Stimulated activated naive B cell treated with anti-CD40 and anti-IgM and Interleukin-4, amounts not matched to agents 10 μg/mL and 1 μg/mL and 100 μg/mL, for 72 hours (primary cell): ENCODE data around the gene SPRED3.
"Not testable (repeated sequence)": the region's sequence is repeated elsewhere in the genome, so short reads cannot be mapped to it uniquely, and the experiment has no call there.

Source experiments
- ATAC-seq, 2 donors: fragments of 150-1000 bp; cut with Tn5 transposase; replicated peaks; 2 replicates each; pipeline ENCODE4 v1.10.0; 2021; ENCODE audit warnings: moderate library complexity in 1 of 2
- DNase-seq: peaks from one replicate; pipeline ENCODE4 v3.0.0; 2021
- H3K27ac Mint-ChIP-seq: one replicate; pipeline ENCODE4 v1.8.0; 2022; ENCODE audit warnings: mild to moderate bottlenecking, mixed read lengths
- H3K27me3 Mint-ChIP-seq, 2 donors: one replicate each; pipeline ENCODE4 v1.8.0; 2022; ENCODE audit warnings: mixed read lengths in 2 of 2
- H3K36me3 Mint-ChIP-seq, 2 donors: one replicate each; pipeline ENCODE4 v1.8.0; 2022; ENCODE audit warnings: mixed read lengths in 2 of 2, mild to moderate bottlenecking in 1 of 2
- H3K4me1 Mint-ChIP-seq, 2 donors: one replicate each; pipeline ENCODE4 v1.8.0; 2022; ENCODE audit warnings: mixed read lengths in 2 of 2, mild to moderate bottlenecking in 1 of 2
- H3K4me3 Mint-ChIP-seq, 2 donors: one replicate each; pipeline ENCODE4 v1.8.0; 2022; ENCODE audit warnings: mild to moderate bottlenecking in 2 of 2, mixed read lengths in 2 of 2, moderate library complexity in 1 of 2
- H3K9me3 Mint-ChIP-seq, 2 donors: one replicate each; pipeline ENCODE4 v1.8.0; 2022; ENCODE audit warnings: mixed read lengths in 2 of 2, mild to moderate bottlenecking in 1 of 2

The SPRED3 gene

DNA sequence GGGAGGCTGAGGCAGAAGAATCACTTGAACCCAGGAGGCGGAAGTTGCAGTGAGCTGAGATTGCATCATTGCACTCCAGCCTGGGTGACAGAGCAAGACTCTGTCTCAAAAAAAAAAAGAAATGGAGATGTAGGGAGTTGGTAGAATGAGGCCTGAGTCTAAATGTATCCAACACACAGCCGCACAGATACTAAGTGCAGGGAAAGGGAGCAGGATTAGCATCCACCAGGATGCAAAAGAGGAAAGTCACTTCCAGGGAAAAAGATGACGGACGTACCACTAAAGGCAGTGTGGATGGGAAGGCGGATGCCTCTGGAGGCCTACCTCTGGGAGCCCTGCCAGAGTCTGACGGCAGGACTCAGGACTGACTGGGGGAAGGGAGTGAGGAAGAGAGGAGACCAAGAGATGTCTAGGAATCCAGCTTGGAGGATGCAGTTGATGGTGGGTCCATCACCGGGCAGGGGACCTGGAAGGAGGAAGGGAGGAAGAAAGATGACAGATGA lies 21.2 kb downstream of the SPRED3 start:
- Mint-ChIP-seq H3K27ac (no peak overlapping the region), H3K9me3 (no peaks in the 10 kb centered on the region), H3K27me3 (no peaks in the 10 kb centered on the region), H3K4me3 (no peak overlapping the region), H3K36me3 (peaks cover 13 to 19% of the 10 kb centered on the region in 2 donors), H3K4me1 (peaks cover 0 to 9% of the 10 kb centered on the region in 2 donors)
- DNase-seq, result no peak
- no peak for ATAC-seq

DNA sequence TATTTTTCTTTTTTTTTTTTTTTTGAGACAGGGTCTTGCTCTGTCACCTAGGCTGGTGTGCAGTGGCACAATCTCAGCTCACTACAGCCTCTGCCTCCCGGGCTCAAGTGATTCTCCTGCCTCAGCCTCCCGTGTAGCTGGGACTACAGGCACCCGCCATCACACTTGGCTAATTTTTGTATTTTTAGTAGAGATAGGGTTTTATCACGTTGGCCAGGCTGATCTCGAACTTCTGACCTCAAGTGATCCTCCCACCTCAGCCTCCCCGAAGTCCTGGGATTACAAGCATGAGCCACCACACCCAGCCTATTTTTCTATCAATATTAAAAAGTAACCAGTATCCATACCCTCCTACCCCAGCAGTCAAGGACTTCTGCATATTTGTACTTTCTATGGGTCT lies 21.9 kb downstream of the SPRED3 start:
- not testable (repeated sequence) for H3K27me3 Mint-ChIP-seq, H3K4me1 Mint-ChIP-seq, DNase-seq, H3K27ac Mint-ChIP-seq, ATAC-seq, H3K9me3 Mint-ChIP-seq, H3K4me3 Mint-ChIP-seq
- peaks cover 8 to 16% of the 10 kb centered on the region in 2 donors for H3K36me3 Mint-ChIP-seq

DNA sequence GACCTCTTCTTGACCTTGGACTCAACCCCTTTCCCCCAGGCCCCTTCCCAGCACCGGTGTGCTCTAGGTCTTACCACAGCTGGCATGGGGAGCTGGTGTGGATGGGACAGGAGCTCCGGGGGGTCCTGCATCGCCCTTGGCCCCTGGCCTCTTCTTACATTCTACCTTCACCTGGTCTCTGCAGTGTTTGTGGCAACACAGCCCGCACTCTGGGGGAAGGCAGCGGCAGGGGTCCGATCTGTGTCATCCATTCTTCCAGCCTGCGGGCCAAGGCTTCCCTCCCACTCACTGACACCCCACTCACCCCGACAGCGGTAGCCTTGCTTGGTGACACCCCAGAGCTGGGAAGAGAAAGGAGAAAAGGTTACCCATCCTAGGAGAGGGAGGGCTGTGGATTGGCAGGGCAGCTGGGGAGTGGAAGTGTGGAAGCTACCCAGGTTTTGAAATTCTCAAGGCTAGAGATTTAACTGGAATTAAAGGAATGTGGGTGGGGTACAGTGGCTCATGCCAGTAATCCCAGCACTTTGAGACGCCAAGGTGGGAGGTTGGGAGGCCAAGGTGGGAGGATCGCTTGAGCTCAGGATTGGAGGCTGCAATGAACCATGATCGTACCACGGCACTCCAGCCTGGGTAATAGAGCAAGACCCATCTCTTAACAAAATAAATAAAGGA lies 22.7 kb downstream of the SPRED3 start:
- Mint-ChIP-seq H3K4me1 (no peaks in the 10 kb centered on the region), H3K27me3 (no peaks in the 10 kb centered on the region), H3K27ac (no peak overlapping the region), H3K4me3 (no peak overlapping the region), H3K36me3 (peaks cover 7 to 14% of the 10 kb centered on the region in 2 donors), H3K9me3 (no peaks in the 10 kb centered on the region)
- no peak for DNase-seq
- no peak for ATAC-seq

DNA sequence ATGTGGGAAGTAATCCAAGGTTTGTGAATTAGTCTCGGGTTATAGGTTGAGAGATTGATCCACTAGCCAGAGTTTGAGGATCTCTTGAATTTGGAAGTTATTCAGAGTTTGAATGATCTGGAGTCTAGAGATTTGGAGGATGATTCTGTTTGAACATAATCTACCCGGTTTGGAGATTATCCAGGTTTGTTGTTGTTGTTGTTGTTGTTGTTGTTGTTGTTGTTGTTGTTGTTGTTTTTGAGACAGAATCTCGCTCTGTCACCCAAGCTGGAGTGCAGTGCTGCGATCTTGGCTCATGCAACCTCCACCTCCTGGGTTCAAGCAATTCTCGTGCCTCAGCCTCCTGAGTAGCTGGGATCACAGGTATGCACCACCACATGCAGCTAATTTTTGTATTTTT lies 23.4 kb downstream of the SPRED3 start:
- peaks cover 7 to 13% of the 10 kb centered on the region in 2 donors for H3K36me3 Mint-ChIP-seq
- H3K27ac Mint-ChIP-seq, DNase-seq, ATAC-seq, H3K4me1 Mint-ChIP-seq, H3K4me3 Mint-ChIP-seq, H3K27me3 Mint-ChIP-seq, H3K9me3 Mint-ChIP-seq: not testable (repeated sequence)

DNA sequence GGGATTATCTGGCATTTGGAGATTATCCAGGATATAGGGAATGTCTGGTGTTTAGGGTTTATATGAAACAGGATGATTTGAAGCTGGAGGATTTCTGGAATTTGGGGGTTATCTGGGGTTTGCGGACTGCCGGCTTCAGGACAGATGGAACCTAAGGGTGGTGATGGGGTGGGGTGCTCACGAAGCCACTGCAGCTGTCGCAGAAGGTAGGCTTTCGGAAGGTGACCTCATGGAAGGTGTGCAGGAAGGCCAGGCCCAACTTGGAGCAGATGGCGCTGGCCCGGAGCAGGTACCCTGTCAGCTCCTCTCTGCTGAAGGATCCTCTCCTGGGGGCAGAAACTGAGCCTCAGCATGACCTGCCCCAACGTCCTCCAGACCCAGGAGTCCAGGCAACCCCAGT lies 24.0 kb downstream of the SPRED3 start:
- Mint-ChIP-seq H3K36me3 (peaks cover 7 to 8% of the 10 kb centered on the region in 2 donors), H3K27ac (no peak overlapping the region), H3K4me3 (no peak overlapping the region), H3K9me3 (no peaks in the 10 kb centered on the region), H3K27me3 (no peaks in the 10 kb centered on the region), H3K4me1 (peaks cover 6 to 11% of the 10 kb centered on the region in 2 donors)
- ATAC-seq, result no peak
- no peak for DNase-seq

DNA sequence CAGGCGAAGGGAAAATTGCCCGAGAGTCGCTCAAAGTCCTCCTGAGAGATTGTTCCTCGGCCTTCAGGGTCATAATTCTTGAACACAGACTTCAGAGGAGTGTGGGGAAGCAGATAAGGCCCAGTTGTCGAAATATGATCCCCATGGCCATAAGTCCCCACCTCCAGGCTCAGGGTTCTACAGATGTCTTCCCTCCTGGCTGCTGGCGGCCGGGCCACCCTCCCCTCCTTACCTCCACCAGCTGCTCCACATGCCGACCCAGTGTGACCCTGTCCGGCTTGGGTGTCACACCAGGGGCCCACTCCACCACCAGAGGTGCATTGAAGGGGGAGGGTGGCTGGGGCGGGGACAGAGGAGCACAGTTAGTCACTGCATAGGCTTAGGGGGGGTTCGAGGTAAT lies 24.5 kb downstream of the SPRED3 start:
- Mint-ChIP-seq H3K36me3 (peaks cover 5 to 6% of the 10 kb centered on the region in 2 donors), H3K27me3 (no peaks in the 10 kb centered on the region), H3K9me3 (no peaks in the 10 kb centered on the region), H3K27ac (no peak overlapping the region), H3K4me1 (peaks cover 11 to 16% of the 10 kb centered on the region in 2 donors), H3K4me3 (no peak overlapping the region)
- DNase-seq (no peak), ATAC-seq (no peak)

DNA sequence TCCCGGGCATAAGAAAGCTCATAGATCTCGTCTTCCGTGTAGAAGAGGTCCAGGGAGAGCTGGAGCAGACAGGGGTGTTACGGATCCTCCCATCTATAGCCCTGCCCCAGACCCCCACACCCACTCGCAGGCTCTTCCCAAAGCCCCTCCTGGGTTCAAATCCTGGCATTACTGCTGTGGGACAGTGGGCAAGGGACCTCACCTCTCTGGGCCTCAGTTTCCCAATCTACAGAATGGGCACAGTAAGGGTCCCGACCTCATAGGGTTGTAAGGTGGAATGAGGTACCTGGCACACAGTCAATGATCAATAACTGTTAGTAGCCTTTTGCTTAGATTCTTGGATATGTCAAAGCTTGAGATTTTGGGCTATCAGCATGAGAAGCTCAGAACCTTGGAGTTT lies 24.9 kb downstream of the SPRED3 start:
- H3K27ac Mint-ChIP-seq, result no peak overlapping the region
- H3K9me3 Mint-ChIP-seq, result no peaks in the 10 kb centered on the region
- no peaks in the 10 kb centered on the region for H3K27me3 Mint-ChIP-seq
- H3K4me1 Mint-ChIP-seq, result peaks cover 13 to 20% of the 10 kb centered on the region in 2 donors
- H3K36me3 Mint-ChIP-seq, result peaks cover 4% of the 10 kb centered on the region in 2 donors
- DNase-seq, result no peak
- H3K4me3 Mint-ChIP-seq, result no peak overlapping the region
- ATAC-seq, result no peak

DNA sequence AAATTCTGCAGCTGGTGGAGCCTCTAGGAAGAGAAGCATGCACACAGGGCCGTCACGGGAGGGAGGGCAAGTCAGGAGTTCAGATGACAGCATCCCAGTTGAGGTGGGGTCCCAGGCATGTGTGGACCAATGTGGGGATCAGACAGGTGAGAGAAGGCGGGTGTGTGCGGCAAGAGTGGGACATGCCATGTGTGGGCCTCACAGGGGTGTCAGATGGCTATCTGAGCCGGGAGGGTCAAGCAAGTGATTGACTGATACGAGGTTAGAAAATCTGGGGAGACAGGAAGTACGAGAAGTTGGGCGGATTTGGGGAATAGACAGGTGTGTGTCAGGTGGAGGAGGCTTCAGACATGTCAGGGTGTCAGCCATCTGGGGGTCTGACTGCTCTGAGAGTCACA lies 28.6 kb downstream of the SPRED3 start:
- DNase-seq (no peak), ATAC-seq (no peak)
- Mint-ChIP-seq H3K36me3 (no peaks in the 10 kb centered on the region), H3K4me1 (peaks cover 20 to 27% of the 10 kb centered on the region in 2 donors), H3K9me3 (no peaks in the 10 kb centered on the region), H3K27ac (peak overlapping the region; percentile 42), H3K4me3 (peak overlapping the region; percentile 83 to 88), H3K27me3 (peaks cover 5 to 6% of the 10 kb centered on the region in 2 donors)

DNA sequence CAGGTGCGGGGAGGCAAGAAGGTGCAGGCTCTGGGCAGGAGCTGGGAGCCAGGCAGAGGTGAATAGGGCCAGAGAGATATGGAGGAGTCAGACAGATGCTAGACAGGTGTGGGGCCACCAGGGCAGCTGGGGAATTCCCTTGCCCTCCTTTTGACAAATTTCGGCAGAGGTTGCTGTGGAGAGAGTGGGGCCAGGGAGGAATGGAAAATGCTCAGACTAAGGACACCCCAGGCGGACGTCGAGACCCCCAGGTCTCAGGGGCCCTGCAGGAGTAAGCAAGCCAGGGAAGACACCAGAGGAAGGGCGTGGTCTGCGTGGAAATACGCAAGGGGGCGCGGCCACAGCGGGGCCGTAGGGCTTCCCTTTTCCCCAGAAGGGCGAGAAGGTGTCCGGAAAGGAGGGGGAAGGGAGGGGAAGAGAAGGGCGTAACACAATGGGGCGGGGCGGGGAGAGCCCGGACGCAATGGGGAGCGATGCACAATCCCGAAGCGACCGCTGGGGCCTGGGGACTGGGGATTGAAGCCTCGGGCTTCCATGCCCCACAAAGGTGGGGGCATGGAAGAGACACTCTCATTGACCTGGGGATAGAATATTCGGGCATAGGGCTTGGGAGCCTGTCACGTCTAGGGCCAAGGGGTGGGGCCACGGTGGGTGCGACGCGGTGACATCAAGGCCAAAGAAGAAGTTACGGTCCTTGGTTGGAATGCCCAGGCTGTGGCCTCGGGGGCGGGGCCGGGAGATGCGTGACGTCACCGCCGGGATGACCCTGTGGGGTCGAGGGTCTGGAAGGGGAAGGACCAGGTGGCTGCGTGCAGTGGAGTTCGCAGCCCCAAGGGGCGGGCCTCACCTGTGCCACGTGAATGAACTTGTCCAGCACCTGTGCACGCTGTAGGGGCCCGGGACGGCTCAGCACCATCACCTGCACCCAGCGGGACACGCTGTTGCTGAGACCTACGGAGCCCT lies 29.3 kb downstream of the SPRED3 start:
- Mint-ChIP-seq H3K4me3 (peak overlapping the region; percentile 83 to 88), H3K27me3 (peaks cover 5 to 6% of the 10 kb centered on the region in 2 donors), H3K4me1 (peaks cover 20 to 27% of the 10 kb centered on the region in 2 donors), H3K36me3 (no peaks in the 10 kb centered on the region), H3K9me3 (no peaks in the 10 kb centered on the region), H3K27ac (peak overlapping the region; percentile 42)
- DNase-seq (peak; percentile 58), ATAC-seq (peak; percentile 90 to 93)

DNA sequence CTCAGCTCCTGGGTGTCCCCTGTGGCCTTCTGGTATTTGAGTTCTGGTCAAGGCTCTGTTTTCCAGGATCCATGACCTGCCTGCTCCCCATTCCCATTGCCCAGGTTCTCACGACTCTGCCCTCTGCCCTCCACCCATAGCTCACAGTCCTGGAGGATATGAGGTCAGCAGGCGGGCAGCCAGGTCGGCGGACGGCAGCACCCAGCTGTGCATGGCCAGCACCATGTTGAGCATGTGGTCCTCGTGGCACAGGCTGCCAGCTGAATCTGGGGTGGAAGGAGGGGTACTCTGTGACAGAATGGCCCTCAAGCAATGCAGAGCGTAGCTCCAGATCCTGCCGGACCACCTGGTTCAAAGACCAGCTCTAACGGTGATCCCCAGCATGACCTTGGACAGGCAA lies 32.4 kb downstream of the SPRED3 start:
- H3K9me3 Mint-ChIP-seq, result no peaks in the 10 kb centered on the region
- H3K4me1 Mint-ChIP-seq, result peaks cover 26 to 37% of the 10 kb centered on the region in 2 donors
- peaks cover 5 to 6% of the 10 kb centered on the region in 2 donors for H3K27me3 Mint-ChIP-seq
- no peak for ATAC-seq
- H3K27ac Mint-ChIP-seq, result no peak overlapping the region
- H3K4me3 Mint-ChIP-seq, result no peak overlapping the region
- H3K36me3 Mint-ChIP-seq, result no peaks in the 10 kb centered on the region
- DNase-seq, result no peak

DNA sequence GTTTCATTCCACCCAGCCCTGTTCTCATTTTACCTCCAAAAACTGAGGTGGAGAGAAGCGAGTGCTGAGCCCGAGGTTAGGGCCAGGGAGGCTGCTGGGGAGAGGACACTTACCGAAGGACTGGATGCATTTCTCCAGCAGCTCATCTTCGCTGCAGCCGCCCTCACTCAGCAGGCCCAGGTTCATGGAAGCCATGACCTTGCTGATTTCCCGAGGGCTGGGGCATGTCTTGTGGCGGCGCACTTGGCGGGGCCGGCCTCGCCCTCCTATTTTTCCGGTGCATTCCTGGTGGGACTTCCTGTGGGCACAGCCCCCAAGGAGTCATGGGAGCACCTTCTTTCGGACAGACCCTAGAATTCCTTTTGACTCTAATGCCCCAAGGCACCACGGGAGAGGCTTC lies 33.4 kb downstream of the SPRED3 start:
- Mint-ChIP-seq H3K4me1 (peaks cover 31 to 41% of the 10 kb centered on the region in 2 donors), H3K27me3 (peaks cover 5 to 6% of the 10 kb centered on the region in 2 donors), H3K36me3 (no peaks in the 10 kb centered on the region), H3K27ac (no peak overlapping the region), H3K9me3 (no peaks in the 10 kb centered on the region), H3K4me3 (no peak overlapping the region)
- ATAC-seq, result no peak
- DNase-seq, result no peak

DNA sequence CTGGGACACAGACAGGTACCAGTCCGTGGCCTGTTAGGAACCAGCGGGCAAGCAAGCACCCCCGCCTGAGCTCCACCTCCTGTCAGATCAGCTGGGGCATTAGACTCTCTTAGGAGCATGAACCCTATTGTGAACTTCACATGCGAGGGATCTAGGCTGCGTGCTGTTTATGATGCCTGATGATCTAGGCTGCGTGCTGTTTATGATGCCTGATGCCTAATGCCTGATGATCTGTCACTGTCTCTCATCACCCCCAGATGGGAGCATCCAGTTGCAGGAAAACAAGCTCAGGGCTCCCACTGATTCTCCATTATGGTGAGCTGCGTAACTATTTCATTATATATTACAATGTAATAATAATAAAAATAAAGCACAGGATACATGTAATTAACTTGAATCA lies 33.9 kb downstream of the SPRED3 start:
- Mint-ChIP-seq H3K4me1 (peaks cover 29 to 41% of the 10 kb centered on the region in 2 donors), H3K27me3 (peaks cover 5 to 6% of the 10 kb centered on the region in 2 donors), H3K9me3 (no peaks in the 10 kb centered on the region), H3K27ac (no peak overlapping the region), H3K4me3 (no peak overlapping the region), H3K36me3 (no peaks in the 10 kb centered on the region)
- DNase-seq (no peak), ATAC-seq (no peak)

DNA sequence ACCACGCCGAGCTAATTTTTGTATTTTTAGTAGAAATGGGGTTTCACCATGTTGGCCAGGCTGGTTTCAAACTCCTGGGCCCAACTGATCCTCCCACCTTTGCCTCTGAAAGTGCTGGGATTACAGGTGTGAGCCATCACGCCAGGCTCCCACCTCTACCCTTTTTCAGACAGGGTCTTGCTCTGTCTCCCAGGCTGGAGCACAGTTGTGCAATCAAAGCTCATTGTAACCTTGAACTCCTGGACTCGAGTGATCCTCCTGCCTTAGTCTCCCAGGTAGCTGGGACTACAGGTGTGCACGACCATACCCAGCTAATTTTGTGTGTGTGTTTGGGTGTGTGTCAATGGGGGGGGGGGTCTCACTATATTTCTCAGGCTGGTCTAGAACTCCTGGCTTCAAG lies 35.8 kb downstream of the SPRED3 start:
- Mint-ChIP-seq H3K27me3 (peaks cover 5 to 7% of the 10 kb centered on the region in 2 donors), H3K4me1 (peaks cover 22 to 39% of the 10 kb centered on the region in 2 donors), H3K4me3 (no peak overlapping the region), H3K9me3 (no peaks in the 10 kb centered on the region), H3K27ac (no peak overlapping the region), H3K36me3 (no peaks in the 10 kb centered on the region)
- DNase-seq (no peak), ATAC-seq (no peak)

DNA sequence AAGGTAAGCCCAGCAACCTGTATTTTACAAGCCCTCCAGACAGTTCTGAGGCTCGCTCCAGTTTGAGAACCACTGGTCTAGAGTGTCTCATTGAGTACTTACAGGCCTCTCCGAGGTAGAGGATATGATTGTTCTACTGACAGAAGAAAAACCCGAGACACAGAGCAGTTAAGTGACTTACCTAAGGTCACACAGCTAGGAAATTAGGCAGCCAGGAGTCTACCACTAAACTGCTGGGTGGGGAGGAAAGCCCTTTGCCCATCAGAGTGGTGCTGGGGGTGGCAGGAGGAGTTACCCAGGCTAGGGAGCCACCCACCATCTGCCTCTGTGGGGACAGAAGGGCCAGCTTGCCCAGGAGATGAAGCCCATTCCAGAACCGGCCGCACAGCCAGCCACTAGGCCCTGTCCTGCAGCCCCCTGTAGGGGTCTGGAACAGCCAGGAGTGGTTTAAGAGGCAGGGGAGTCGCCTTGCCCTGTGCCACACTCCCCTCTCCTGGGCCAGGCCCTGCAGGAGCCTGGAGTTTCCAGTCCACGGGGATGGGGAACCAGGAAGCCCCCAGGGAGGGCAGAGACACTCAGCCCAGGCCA lies 36.8 kb downstream of the SPRED3 start:
- peaks cover 24 to 43% of the 10 kb centered on the region in 2 donors for H3K4me1 Mint-ChIP-seq
- H3K9me3 Mint-ChIP-seq, result no peaks in the 10 kb centered on the region
- peaks cover under 1 to 6% of the 10 kb centered on the region in 2 donors for H3K27me3 Mint-ChIP-seq
- H3K27ac Mint-ChIP-seq, result peak overlapping the region; percentile 82
- DNase-seq (peak; percentile 9), ATAC-seq (peak in 1 of 2 donors; percentile 5)
- H3K36me3 Mint-ChIP-seq, result no peaks in the 10 kb centered on the region
- H3K4me3 Mint-ChIP-seq, result peak overlapping the region in 1 of 2 donors; percentile 48
